Muscle layer of duodenum (tissue), 2 donors: Measurements from ENCODE around the gene GCNT2.

Experiments
- H3K27ac ChIP-seq: one replicate; pipeline ENCODE4 v1.7.0; 2013; ENCODE audit warnings: mild to moderate bottlenecking, low read length
- H3K27me3 ChIP-seq: one replicate; pipeline ENCODE4 v1.7.0; 2013; ENCODE audit warnings: low read depth, mild to moderate bottlenecking, control low read depth, low read length
- H3K36me3 ChIP-seq, 2 donors: one replicate each; pipeline ENCODE4 v1.7.0; 2013; ENCODE audit warnings: low read length in 2 of 2, control low read depth in 1 of 2, mild to moderate bottlenecking in 1 of 2; ENCODE audit not compliant: insufficient read depth in 2 of 2, control insufficient read depth in 1 of 2
- H3K4me1 ChIP-seq, 2 donors: one replicate each; pipeline ENCODE4 v1.7.0; 2013; ENCODE audit warnings: low read length in 2 of 2, mild to moderate bottlenecking in 2 of 2, control low read depth in 1 of 2, moderate library complexity in 1 of 2; ENCODE audit not compliant: insufficient read depth in 2 of 2, control insufficient read depth in 1 of 2
- H3K4me3 ChIP-seq, 2 donors: one replicate each; pipeline ENCODE4 v1.7.0; 2013; ENCODE audit warnings: low read length in 2 of 2, low read depth in 1 of 2, mild to moderate bottlenecking in 1 of 2
- H3K9me3 ChIP-seq, 2 donors: one replicate each; pipeline ENCODE4 v1.7.0; 2013; ENCODE audit warnings: low read length in 2 of 2, control low read depth in 1 of 2, mild to moderate bottlenecking in 1 of 2; ENCODE audit not compliant: control insufficient read depth in 1 of 2
- donor health status: healthy.

The GCNT2 gene

DNA sequence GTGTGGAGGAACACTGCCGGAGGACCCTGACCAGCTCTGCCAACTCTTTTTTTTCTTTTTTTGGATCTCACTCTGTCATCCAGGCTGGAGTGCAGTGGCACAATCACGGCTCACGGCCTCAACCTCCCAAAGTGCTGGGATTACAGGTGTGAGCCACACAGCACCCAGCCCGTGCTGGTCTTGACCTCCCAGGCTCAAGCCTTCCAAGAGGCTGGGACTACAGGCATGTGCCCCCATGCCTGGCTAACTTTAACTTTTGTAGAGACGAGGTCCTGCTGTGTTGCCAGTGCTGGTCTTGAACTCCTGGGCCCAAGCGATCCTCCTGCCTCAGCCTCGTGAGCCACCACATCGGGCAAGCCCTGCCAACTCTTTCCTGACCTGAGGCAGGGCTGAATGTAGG is 11.2 kb downstream of the GCNT2 start:
- H3K4me3 ChIP-seq: peak overlapping the region in 1 of 2 donors; percentile 61
- H3K4me1 ChIP-seq: no peaks in the 10 kb centered on the region
- no peaks in the 10 kb centered on the region for H3K9me3 ChIP-seq
- no peaks in the 10 kb centered on the region for H3K27me3 ChIP-seq
- no peak overlapping the region for H3K27ac ChIP-seq
- peaks cover 0 to 5% of the 10 kb centered on the region in 2 donors for H3K36me3 ChIP-seq

DNA sequence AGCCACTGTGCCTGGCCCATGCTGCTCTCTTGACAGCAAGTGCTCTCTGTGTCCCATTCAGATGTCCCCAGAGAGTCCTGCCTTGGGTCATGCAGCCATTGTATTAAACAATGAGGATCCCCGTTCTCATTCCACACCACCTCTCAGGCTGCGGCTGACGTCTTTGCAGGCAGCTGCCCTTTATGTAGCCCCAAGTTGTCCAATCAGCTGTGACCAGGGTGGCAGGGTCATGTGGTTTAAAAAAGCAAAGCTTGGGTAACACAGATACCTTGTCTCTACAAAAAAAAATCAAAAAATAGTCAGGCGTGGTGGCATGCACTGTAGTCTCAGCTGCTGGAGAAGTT is 13.2 kb downstream of the GCNT2 start:
- no peaks in the 10 kb centered on the region for H3K4me1 ChIP-seq
- H3K27ac ChIP-seq: no peak overlapping the region
- no peaks in the 10 kb centered on the region for H3K27me3 ChIP-seq
- no peaks in the 10 kb centered on the region for H3K9me3 ChIP-seq
- no peak overlapping the region for H3K4me3 ChIP-seq
- no peaks in the 10 kb centered on the region for H3K36me3 ChIP-seq

DNA sequence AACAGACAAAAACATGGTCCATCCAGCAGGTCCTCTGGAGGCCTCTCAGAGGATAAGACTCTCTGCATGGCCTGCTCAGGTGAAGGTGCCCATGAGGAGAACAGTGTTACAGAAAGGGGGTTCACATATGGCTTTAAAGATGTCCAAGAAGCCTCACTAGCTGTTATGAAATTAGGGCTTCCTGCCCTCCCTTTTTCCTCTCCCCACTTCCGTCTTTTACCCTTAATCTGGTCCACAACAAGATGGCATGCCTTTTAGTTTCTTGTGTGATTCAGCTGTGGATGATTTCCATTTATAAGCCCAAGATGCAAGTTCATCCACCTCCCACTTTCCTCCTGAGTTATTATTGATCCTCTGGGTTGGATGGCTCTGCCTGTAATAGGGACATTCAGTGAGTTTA is 14.0 kb downstream of the GCNT2 start:
- H3K27ac ChIP-seq: no peak overlapping the region
- H3K4me1 ChIP-seq: no peaks in the 10 kb centered on the region
- no peaks in the 10 kb centered on the region for H3K36me3 ChIP-seq
- no peaks in the 10 kb centered on the region for H3K9me3 ChIP-seq
- no peak overlapping the region for H3K4me3 ChIP-seq
- no peaks in the 10 kb centered on the region for H3K27me3 ChIP-seq

DNA sequence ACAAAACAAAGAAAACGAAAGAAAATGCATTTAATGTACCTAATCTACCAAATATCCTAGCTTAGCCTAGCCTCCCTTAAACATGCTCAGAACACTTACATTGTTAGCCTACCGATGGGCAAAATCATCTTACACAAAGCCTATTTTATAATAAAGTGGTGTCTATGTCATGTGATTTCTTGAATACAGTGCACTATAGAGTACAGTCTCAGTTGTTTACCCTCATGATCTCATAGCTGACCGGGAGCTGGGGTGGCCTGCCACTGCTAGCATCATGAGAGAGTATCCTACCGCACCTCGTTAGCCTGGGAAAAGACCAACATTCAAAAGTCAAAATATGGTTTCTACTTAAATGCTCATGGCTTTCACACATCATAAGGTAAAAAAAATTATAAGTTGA is 16.6 kb downstream of the GCNT2 start:
- H3K4me1 ChIP-seq: no peaks in the 10 kb centered on the region
- peaks cover 0 to 5% of the 10 kb centered on the region in 2 donors for H3K36me3 ChIP-seq

DNA sequence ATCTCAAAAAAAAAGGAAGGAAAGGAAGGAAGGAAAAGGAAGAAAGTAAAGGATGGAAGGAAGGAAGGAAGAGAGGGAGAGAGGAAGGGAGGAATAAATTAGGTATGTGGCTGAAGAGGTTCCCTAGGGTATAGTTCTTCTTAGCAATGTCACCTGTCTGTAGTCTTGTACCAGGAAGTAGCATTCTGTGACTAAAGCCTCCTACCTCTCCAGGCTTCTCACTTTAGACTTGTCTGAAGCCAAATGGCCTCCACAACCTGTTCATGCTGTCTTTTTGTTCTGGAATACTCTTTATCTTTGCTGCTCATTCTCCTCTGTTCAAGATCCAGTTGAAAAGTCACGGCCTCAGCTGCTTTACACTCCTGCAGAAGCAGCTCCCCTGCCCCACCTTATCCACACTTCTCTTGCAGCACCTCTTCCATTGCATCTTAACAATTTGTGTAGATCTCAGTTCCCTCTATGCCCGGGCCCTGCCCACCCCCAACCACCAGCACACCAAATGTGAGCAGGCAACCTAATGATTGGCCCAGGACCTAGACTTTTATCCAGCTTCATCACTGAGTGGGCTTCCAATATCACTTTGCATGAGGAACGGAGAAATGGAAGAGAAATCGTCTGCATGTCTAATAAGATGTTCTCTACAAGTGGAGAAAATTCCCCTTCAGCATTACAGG is 19.1 kb downstream of the GCNT2 start:
- no peaks in the 10 kb centered on the region for H3K9me3 ChIP-seq
- H3K27ac ChIP-seq: no peak overlapping the region
- no peaks in the 10 kb centered on the region for H3K27me3 ChIP-seq
- peaks cover under 1 to 3% of the 10 kb centered on the region in 2 donors for H3K4me1 ChIP-seq
- no peak overlapping the region for H3K4me3 ChIP-seq
- H3K36me3 ChIP-seq: peaks cover 0 to 5% of the 10 kb centered on the region in 2 donors

More for the DNA sequence above, 16.6 kb downstream of the GCNT2 start:
- Histone ChIP-seq H3K4me3 (no peak overlapping the region), H3K27ac (no peak overlapping the region), H3K27me3 (no peaks in the 10 kb centered on the region), H3K9me3 (no peaks in the 10 kb centered on the region)

DNA sequence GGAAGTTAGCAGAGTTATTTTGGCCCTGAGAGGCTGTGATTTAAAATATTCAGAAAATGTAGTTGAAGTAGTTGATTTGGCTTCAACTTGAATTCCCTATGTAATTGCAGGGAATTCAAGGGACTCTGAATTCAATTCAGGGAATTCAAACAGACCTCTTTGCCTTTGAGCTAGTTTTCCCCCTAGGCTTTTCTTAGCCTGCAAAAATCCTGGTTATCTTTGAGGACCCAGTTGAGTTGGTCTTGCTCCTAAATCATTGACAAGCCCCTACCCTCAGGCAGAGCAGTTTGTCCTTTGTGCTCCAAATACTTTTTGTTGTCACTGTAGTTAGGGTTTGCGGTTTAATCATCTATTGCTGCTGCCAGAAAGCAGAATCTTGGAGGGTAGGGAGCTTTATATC is 20.4 kb downstream of the GCNT2 start:
- Histone ChIP-seq H3K9me3 (no peaks in the 10 kb centered on the region), H3K27me3 (no peaks in the 10 kb centered on the region), H3K4me1 (peaks cover 5% of the 10 kb centered on the region in 2 donors), H3K27ac (no peak overlapping the region), H3K36me3 (peaks cover 0 to 5% of the 10 kb centered on the region in 2 donors), H3K4me3 (no peak overlapping the region)

DNA sequence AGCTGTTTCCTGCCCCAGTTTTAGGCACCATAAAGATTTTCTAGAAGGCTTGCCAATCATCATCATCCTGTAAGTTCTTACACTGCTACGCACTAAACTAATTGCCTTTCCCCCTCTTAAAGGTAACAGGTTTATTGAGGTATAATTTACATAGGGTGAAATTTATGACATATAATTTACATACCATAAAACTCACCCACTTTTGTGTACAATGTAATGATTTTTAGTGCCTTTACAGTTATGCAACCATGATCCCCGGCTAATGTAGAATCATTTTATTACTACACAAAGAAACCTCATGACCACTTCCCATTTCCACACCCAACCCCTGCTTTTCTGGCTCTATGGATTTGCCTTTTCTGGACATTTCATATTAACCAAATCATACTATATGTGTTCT is 21.1 kb downstream of the GCNT2 start:
- Histone ChIP-seq H3K27me3 (no peaks in the 10 kb centered on the region), H3K9me3 (no peaks in the 10 kb centered on the region), H3K36me3 (peaks cover 0 to 5% of the 10 kb centered on the region in 2 donors), H3K4me1 (peaks cover 5% of the 10 kb centered on the region in 2 donors), H3K27ac (no peak overlapping the region), H3K4me3 (no peak overlapping the region)

DNA sequence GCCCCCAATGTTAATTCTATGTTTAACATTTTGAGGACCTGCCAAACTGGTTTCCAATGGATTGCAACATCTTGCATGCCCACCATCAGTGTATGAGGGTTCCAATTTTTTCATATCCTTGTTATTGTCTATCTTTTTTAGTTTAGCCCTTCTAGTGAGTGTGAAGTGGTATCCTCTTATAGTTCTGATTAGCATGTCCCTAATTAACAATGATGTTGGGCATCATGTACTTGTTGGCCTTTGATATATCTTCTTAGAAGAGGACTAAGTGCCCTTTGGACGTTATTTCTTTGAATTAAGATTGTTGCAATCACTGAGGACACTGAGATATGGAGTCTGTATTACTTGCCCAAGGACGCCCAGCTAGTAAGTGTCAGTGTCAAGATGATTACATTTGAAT is 22.3 kb downstream of the GCNT2 start:
- no peak overlapping the region for H3K27ac ChIP-seq
- no peaks in the 10 kb centered on the region for H3K9me3 ChIP-seq
- H3K4me3 ChIP-seq: no peak overlapping the region
- peaks cover 0 to 5% of the 10 kb centered on the region in 2 donors for H3K36me3 ChIP-seq
- H3K27me3 ChIP-seq: no peaks in the 10 kb centered on the region
- peaks cover 5% of the 10 kb centered on the region in 2 donors for H3K4me1 ChIP-seq

DNA sequence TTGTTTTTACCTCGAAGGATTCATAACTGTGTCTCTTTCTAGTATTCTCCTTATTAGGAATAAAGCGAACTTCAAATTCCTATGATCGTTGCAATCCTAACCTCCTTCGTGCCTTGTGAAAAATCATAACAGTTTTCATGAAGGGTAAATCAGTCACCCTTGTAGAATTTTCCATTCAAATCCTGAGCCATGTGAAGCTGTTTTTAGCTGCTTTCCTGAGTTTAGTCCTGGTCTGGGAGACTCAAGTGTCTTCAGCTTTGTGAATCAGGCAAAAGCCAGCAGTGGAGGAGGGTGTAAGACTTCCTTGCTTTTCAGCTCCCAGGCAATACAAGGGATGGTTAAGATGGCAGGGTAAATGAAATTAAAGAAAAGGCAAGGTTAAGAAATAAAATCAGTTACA is 24.3 kb downstream of the GCNT2 start:
- peaks cover 5% of the 10 kb centered on the region in 2 donors for H3K4me1 ChIP-seq
- H3K9me3 ChIP-seq: no peaks in the 10 kb centered on the region
- no peak overlapping the region for H3K4me3 ChIP-seq
- H3K27ac ChIP-seq: peak overlapping the region; percentile 58
- H3K36me3 ChIP-seq: peaks cover 0 to 3% of the 10 kb centered on the region in 2 donors
- no peaks in the 10 kb centered on the region for H3K27me3 ChIP-seq

DNA sequence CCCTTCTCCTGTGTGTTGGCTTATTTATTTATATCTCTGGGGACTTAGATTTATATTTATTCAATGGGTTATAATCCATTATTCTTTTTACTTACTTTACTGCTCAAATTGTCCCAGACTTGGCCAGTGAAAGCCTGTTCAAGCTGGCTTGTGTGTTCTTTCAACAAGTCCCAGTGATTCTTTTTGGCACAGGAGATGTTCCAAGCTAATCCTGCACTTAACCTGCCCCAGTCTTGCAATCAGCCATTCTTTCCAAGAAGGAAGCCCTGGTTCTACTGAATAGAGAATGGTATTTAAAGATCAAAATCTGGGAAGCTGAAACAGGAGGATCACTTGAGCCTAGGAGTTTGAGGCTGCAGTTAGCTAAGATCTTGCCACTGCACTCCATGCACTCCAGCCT is 26.7 kb downstream of the GCNT2 start:
- no peaks in the 10 kb centered on the region for H3K9me3 ChIP-seq
- no peaks in the 10 kb centered on the region for H3K36me3 ChIP-seq
- peak overlapping the region; percentile 23 for H3K27ac ChIP-seq
- H3K4me1 ChIP-seq: peaks cover 5 to 6% of the 10 kb centered on the region in 2 donors
- H3K27me3 ChIP-seq: no peaks in the 10 kb centered on the region
- no peak overlapping the region for H3K4me3 ChIP-seq

DNA sequence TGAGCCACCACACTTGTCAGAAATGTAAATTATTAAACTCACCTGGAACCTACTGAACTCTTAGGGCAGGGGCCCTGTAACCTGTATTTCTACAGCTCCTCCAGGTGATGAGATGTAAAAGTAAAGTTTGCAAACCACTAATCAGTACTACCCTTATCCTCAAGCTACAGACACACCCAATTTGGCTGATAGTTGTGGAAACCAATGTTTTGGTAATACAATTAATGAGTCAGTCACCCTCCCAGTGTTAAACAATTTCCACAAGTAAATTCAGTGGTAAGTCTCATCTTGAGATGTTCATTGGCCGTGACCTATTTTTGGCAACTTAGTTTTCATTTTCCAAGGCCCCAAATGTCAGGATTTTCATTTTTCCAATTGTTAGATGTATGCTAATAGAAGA is 29.6 kb downstream of the GCNT2 start:
- peaks cover 3 to 11% of the 10 kb centered on the region in 2 donors for H3K4me1 ChIP-seq

DNA sequence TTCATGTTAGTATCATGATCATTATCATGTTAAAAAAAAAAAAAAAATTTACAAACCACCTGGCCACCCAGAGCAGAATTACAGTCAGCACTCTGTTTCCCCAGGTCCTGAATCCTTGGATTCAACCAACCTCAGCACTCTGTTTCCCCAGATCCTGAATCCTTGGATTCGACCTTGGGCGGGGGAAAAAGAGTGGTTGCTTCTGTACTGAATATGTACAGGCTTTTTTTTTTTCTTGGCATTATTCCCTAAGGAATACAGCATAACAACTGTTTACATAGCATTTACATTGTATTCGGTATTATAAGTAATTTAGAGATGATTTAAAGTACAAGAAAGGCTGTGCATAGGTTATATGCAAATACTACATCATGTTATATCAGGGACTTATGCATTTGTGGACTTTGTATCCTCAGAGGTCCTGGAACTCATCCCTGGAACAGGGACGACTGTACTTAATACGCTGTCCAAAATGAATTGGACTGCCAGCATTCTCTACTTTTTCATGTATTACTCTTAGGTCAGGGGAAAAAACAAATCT is 31.2 kb downstream of the GCNT2 start:
- H3K9me3 ChIP-seq: no peaks in the 10 kb centered on the region
- H3K4me3 ChIP-seq: no peak overlapping the region
- no peaks in the 10 kb centered on the region for H3K36me3 ChIP-seq
- peaks cover 3 to 13% of the 10 kb centered on the region in 2 donors for H3K4me1 ChIP-seq
- H3K27ac ChIP-seq: no peak overlapping the region
- no peaks in the 10 kb centered on the region for H3K27me3 ChIP-seq

More for the DNA sequence above, 29.6 kb downstream of the GCNT2 start:
- H3K9me3 ChIP-seq: no peaks in the 10 kb centered on the region
- H3K4me3 ChIP-seq: no peak overlapping the region
- H3K27me3 ChIP-seq: no peaks in the 10 kb centered on the region
- H3K36me3 ChIP-seq: no peaks in the 10 kb centered on the region
- no peak overlapping the region for H3K27ac ChIP-seq
